OCI-LY3 (cell line): ENCODE data around the gene NPHS1.

Experiments used
- H2AFZ ChIP-seq: fragments of 200-600, 300-600 bp; shearing (Covaris generic); 2 replicates; pipeline ENCODE4 v1.6.0; 2014; ENCODE audit warnings: antibody characterized with exemption, low read depth, low read length
- H3K27ac ChIP-seq: fragments of 200-600, 300-600 bp; sonication (generic); 2 replicates; pipeline ENCODE4 v1.5.1; 2014; ENCODE audit warnings: mild to moderate bottlenecking, low read length, moderate library complexity, mixed read lengths
- H3K27me3 ChIP-seq: fragments of 200-600, 300-600 bp; sonication (generic); 2 replicates; pipeline ENCODE4 v1.6.1; 2014; ENCODE audit warnings: low read depth, low read length, mixed read lengths
- H3K36me3 ChIP-seq: fragments of 200-600, 300-600 bp; sonication (generic); replicated peaks from 2 replicates; pipeline ENCODE3; 2014; ENCODE audit warnings: low read depth, low read length, mixed read lengths
- H3K4me1 ChIP-seq: fragments of 300-600, 200-600 bp; sonication (generic); 2 replicates; pipeline ENCODE4 v1.6.1; 2014; ENCODE audit warnings: low read length, mixed read lengths
- H3K4me2 ChIP-seq: fragments of 200-600, 300-600 bp; sonication (generic); 2 replicates; pipeline ENCODE4 v1.6.1; 2014; ENCODE audit warnings: low read length, mixed read lengths
- H3K4me3 ChIP-seq: fragments of 300-600, 200-600 bp; sonication (generic); 2 replicates; pipeline ENCODE4 v1.5.1; 2014; ENCODE audit warnings: antibody characterized with exemption, mild to moderate bottlenecking, low read length, moderate library complexity
- H3K79me2 ChIP-seq: fragments of 300-600, 200-600 bp; shearing (Covaris generic); 2 replicates; pipeline ENCODE4 v1.6.1; 2014; ENCODE audit warnings: mild to moderate bottlenecking, low read length, mixed read lengths
- H3K9ac ChIP-seq: fragments of 300-600, 200-600 bp; shearing (Covaris generic); 2 replicates; pipeline ENCODE4 v1.6.0; 2014; ENCODE audit warnings: mild to moderate bottlenecking, low read length, moderate library complexity
- H3K9me3 ChIP-seq: fragments of 200-600, 300-600 bp; shearing (Covaris generic); 2 replicates; pipeline ENCODE4 v1.6.1; 2014; ENCODE audit warnings: low read length, mixed read lengths; ENCODE audit not compliant: insufficient read depth
- H4K20me1 ChIP-seq: fragments of 200-600, 300-600 bp; sonication (generic); 2 replicates; pipeline ENCODE4 v1.6.1; 2016; ENCODE audit warnings: low read length, mixed read lengths; ENCODE audit not compliant: insufficient read depth
- EZH2phosphoT487 ChIP-seq: fragments of 200-600 bp; shearing (Covaris generic); IDR thresholded peaks from 2 replicates; pipeline ENCODE4 v1.6.1; 2018; ENCODE audit warnings: antibody characterized with exemption, mixed run types, low read depth
- TF ChIP-seq, protein P1 (sequence below): fragments of 200-600, 300-600 bp; sonication (generic); IDR thresholded peaks from 2 replicates; pipeline ENCODE4 v1.5.1; 2014; ENCODE audit warnings: antibody characterized with exemption, low read length, low read depth

Gene NPHS1

DNA sequence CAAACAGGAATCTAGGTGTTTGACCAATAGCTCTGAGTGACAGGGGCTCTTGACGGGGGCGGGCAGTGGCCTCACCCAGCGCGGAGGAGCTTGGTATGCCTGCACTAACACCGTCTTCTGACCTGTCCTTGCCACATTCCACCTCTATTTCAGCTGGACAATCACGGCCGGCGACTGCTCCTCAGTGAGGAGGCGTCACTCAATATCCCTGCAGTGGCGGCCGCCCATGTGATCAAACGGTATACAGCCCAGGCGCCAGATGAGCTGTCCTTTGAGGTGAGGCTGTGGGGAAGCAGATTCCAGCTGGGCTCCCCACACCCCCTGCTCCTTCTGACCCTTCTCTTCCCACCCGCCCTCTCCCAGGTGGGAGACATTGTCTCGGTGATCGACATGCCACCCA lies 72.2 kb downstream of the NPHS1 start:
- H3K9me3 ChIP-seq = no peaks in the 10 kb centered on the region
- TF ChIP-seq, protein P1, sequence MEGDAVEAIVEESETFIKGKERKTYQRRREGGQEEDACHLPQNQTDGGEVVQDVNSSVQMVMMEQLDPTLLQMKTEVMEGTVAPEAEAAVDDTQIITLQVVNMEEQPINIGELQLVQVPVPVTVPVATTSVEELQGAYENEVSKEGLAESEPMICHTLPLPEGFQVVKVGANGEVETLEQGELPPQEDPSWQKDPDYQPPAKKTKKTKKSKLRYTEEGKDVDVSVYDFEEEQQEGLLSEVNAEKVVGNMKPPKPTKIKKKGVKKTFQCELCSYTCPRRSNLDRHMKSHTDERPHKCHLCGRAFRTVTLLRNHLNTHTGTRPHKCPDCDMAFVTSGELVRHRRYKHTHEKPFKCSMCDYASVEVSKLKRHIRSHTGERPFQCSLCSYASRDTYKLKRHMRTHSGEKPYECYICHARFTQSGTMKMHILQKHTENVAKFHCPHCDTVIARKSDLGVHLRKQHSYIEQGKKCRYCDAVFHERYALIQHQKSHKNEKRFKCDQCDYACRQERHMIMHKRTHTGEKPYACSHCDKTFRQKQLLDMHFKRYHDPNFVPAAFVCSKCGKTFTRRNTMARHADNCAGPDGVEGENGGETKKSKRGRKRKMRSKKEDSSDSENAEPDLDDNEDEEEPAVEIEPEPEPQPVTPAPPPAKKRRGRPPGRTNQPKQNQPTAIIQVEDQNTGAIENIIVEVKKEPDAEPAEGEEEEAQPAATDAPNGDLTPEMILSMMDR = no peak
- no peak for TF ChIP-seq EZH2phosphoT487
- H2AFZ ChIP-seq = no peak overlapping the region
- no peak overlapping the region for H3K4me3 ChIP-seq
- no peak overlapping the region for H3K27ac ChIP-seq
- H3K79me2 ChIP-seq = no peaks in the 10 kb centered on the region
- H3K4me1 ChIP-seq = peaks cover 33% of the 10 kb centered on the region
- H3K4me2 ChIP-seq = no peak overlapping the region
- no peaks in the 10 kb centered on the region for H4K20me1 ChIP-seq
- no peak overlapping the region for H3K9ac ChIP-seq
- no peaks in the 10 kb centered on the region for H3K27me3 ChIP-seq
- H3K36me3 ChIP-seq = no peaks in the 10 kb centered on the region

DNA sequence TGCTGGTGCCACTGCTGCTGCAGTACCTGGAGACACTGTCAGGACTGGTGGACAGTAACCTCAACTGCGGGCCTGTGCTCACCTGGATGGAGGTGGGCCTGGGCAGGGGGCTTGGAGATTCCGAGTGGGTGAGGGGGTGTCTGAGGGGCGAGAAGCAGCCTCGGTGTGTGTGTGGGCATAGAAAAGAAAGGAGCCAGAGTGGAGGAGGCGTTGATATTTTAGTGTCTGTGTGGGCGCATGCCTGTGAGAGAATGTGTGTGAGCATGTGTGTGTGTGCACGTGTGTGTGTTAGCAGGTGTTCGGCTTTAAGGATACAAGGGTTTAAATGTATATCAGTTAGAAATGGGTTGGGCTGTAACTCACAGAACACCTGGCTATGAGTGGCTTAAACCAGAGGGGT lies 73.3 kb downstream of the NPHS1 start:
- H3K36me3 ChIP-seq = no peaks in the 10 kb centered on the region
- no peaks in the 10 kb centered on the region for H3K27me3 ChIP-seq
- no peak overlapping the region for H2AFZ ChIP-seq
- TF ChIP-seq, protein P1 = no peak
- TF ChIP-seq EZH2phosphoT487 = no peak
- H3K4me3 ChIP-seq = no peak overlapping the region
- no peak overlapping the region for H3K9ac ChIP-seq
- H3K4me1 ChIP-seq = peaks cover 35% of the 10 kb centered on the region
- no peaks in the 10 kb centered on the region for H4K20me1 ChIP-seq
- no peaks in the 10 kb centered on the region for H3K79me2 ChIP-seq
- no peak overlapping the region for H3K27ac ChIP-seq
- H3K9me3 ChIP-seq = no peaks in the 10 kb centered on the region
- H3K4me2 ChIP-seq = no peak overlapping the region

DNA sequence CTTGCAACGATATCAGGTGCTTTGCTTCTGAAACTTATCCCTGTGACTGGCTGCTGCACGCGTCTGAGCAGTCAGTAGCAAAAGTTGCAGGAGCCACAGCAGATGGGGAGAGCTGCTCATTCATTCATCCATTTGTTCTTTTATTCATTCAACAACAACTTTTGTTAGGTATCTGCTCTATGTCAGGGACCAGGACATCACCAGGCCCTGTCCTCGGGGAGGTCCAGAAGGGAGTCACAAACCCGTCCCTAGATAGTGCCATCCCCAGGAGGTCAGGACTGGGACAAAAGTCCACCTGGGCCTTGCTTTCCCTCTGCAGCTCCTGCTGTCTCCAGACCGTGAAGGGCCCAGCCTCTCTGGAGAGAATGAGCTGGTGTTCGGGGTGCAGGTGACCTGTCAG lies 74.3 kb downstream of the NPHS1 start:
- peaks cover 28% of the 10 kb centered on the region for H3K4me1 ChIP-seq
- H3K4me3 ChIP-seq = no peak overlapping the region
- no peak overlapping the region for H3K27ac ChIP-seq
- H2AFZ ChIP-seq = no peak overlapping the region
- no peak for TF ChIP-seq EZH2phosphoT487
- TF ChIP-seq, protein P1 = no peak
- H3K27me3 ChIP-seq = no peaks in the 10 kb centered on the region
- no peaks in the 10 kb centered on the region for H3K9me3 ChIP-seq
- no peaks in the 10 kb centered on the region for H4K20me1 ChIP-seq
- no peaks in the 10 kb centered on the region for H3K36me3 ChIP-seq
- no peak overlapping the region for H3K9ac ChIP-seq
- H3K79me2 ChIP-seq = no peaks in the 10 kb centered on the region
- H3K4me2 ChIP-seq = no peak overlapping the region

DNA sequence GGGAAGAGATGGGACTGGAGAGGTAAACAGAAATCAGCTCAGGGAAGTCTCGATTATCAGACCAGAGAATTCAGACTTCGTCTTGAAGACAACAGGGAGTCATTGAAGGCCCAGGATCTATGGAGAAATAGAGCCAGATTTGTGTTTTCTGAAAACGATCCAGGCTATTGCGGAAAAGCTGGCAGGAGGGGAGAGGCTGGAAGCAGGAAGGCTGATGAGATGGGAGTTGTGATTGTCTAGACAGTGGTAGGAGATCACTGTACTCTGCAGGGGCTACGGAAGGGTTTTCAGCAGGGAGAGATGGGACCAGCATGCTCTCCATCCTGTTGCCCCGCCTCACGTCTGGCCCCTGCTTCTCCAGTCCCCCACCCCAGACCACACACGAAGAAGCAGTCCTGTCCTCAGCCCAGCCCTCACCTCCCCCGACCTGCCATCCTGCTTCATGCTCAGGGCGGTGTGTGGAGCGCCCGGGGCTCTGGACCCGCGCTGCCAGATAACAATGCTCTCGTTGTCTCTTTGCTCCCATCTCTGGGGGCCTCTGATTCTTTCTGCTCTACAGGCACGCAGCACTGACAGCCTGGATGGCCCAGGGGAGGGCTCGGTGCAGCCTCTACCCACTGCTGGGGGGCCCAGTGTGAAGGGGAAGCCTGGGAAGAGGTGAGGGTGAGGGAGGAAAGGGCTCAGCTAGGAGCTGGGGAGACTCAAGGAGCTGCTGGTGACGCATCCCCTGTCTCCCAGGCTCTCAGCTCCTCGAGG lies 75.0 kb downstream of the NPHS1 start:
- Histone ChIP-seq H3K4me2 (no peak overlapping the region), H3K4me3 (no peak overlapping the region), H3K27me3 (no peaks in the 10 kb centered on the region), H3K4me1 (peaks cover 23% of the 10 kb centered on the region), H3K36me3 (no peaks in the 10 kb centered on the region), H3K27ac (no peak overlapping the region), H3K79me2 (no peaks in the 10 kb centered on the region), H3K9ac (no peak overlapping the region), H4K20me1 (no peaks in the 10 kb centered on the region), H3K9me3 (no peaks in the 10 kb centered on the region), H2AFZ (no peak overlapping the region)
- no peak for TF ChIP-seq EZH2phosphoT487
- TF ChIP-seq, protein P1 = no peak
